A673 (cell line): ENCODE data around the gene MGAT4A. TPM values are rescaled to one million over a fixed set of nuclear protein-coding genes. Genes with fewer than 3 reads are reported as not detected.
"Not testable (repeated sequence)": the region's sequence is repeated elsewhere in the genome, so short reads cannot be mapped to it uniquely, and the experiment has no call there.

ENCODE experiments used
- BruUV-seq: library from RNA; stranded (reverse); fragments of 400-500 nt; replicated peaks from 2 replicates; lab custom pipeline; 2021; lab: Mats Ljungman, UMichigan
- CTCF ChIA-PET: fragments of 300-600 bp; sonication (Branson Sonifier 250); formaldehyde crosslinking; loops from one replicate; lab custom pipeline; 2022; ENCODE audit warnings: antibody characterized with exemption; lab: Charles Lee
- POLR2A ChIA-PET: fragments of 300-600 bp; sonication (Branson Sonifier 250); formaldehyde crosslinking; loops from one replicate; lab custom pipeline; 2022; ENCODE audit warnings: antibody characterized with exemption; ENCODE audit not compliant: low non-redundant PET; lab: Charles Lee
- DNase-seq: peaks from one replicate; pipeline ENCODE4 v3.0.0-alpha.2; 2015; ENCODE audit warnings: low spot score
- H3K27ac ChIP-seq: fragments of 200-600 bp; sonication (generic); 2 replicates; pipeline ENCODE4 v1.5.1; 2016; ENCODE audit warnings: mixed run types, low read depth, mild to moderate bottlenecking, mixed read lengths, antibody characterized with exemption, low read length; ENCODE audit not compliant: poor library complexity, severe bottlenecking
- H3K27me3 ChIP-seq: fragments of 200-600 bp; sonication (generic); replicated peaks from 2 replicates; pipeline ENCODE4 v1.6.1; 2017; ENCODE audit warnings: mixed run types, low read depth, mild to moderate bottlenecking, mixed read lengths, antibody characterized with exemption, low read length; ENCODE audit not compliant: insufficient read depth, poor library complexity
- H3K36me3 ChIP-seq: fragments of 200-600 bp; sonication (generic); 2 replicates; pipeline ENCODE4 v1.6.1; 2016; ENCODE audit warnings: mixed run types, mild to moderate bottlenecking, mixed read lengths, antibody characterized with exemption, low read length; ENCODE audit not compliant: insufficient read depth, poor library complexity, severe bottlenecking
- H3K4me1 ChIP-seq: fragments of 200-600 bp; sonication (generic); 2 replicates; pipeline ENCODE4 v1.6.1; 2017; ENCODE audit warnings: mixed run types, mild to moderate bottlenecking, mixed read lengths, antibody characterized with exemption, low read length; ENCODE audit not compliant: insufficient read depth, poor library complexity, severe bottlenecking
- H3K4me3 ChIP-seq: fragments of 200-600 bp; sonication (generic); 2 replicates; pipeline ENCODE4 v1.5.1; 2016; ENCODE audit warnings: low read depth, mixed run types, mild to moderate bottlenecking, mixed read lengths, low read length; ENCODE audit not compliant: poor library complexity, severe bottlenecking
- H3K9me3 ChIP-seq: fragments of 200-600 bp; sonication (generic); 2 replicates; pipeline ENCODE4 v1.6.1; 2016; ENCODE audit warnings: mixed run types, low read depth, mild to moderate bottlenecking, mixed read lengths, antibody characterized with exemption, low read length; ENCODE audit not compliant: poor library complexity, severe bottlenecking
- CTCF ChIP-seq: fragments of 300-800, 200-600 bp; sonication (generic); conservative IDR thresholded peaks from 2 replicates; pipeline ENCODE4 v1.5.1; 2017; ENCODE audit warnings: low read depth, mild to moderate bottlenecking, antibody characterized with exemption, low read length, moderate library complexity, mixed read lengths
- EZH2 ChIP-seq: fragments of 200-600 bp; sonication (generic); IDR thresholded peaks from 2 replicates; pipeline ENCODE4 v1.6.1; 2017; ENCODE audit warnings: borderline replicate concordance, low read depth, mild to moderate bottlenecking, mixed read lengths, antibody characterized with exemption, low read length; ENCODE audit not compliant: poor library complexity, severe bottlenecking
- intact Hi-C: fragments of 100-400 bp; cut with micrococcal nuclease; formaldehyde crosslinking; loops from one replicate; pipeline ENCODE4 v1.10.0; 2022; ENCODE audit not compliant: unreplicated experiment
- total RNA-seq: library from RNA; stranded (reverse); gene quantifications from 2 replicates; pipeline ENCODE4 v1.2.3, GENCODE V29; 2021

The MGAT4A gene
- total RNA-seq, 1 experiment from 2014 or later: 0.09 TPM

- intact Hi-C loops: no loop called here
- peaks cover under 1% of the 10 kb centered on the region for H3K9me3 ChIP-seq
- H3K4me3 ChIP-seq: no peak overlapping the region
- ChIA-PET CTCF (no interaction called here), POLR2A (no interaction called here)
- H3K4me1 ChIP-seq: no peaks in the 10 kb centered on the region
- BruUV-seq: no TSS peak
- no peaks in the 10 kb centered on the region for H3K36me3 ChIP-seq
- H3K27ac ChIP-seq: no peak overlapping the region
- peaks cover 6% of the 10 kb centered on the region for H3K27me3 ChIP-seq
- TF ChIP-seq CTCF: no peak
- TF ChIP-seq EZH2: no peak
- DNase-seq: no peak
Measured at GRCh38 chr2:98665677-98666076, 65.3 kb downstream of the MGAT4A start.

- Histone ChIP-seq H3K4me3 (no peak overlapping the region), H3K27ac (no peak overlapping the region), H3K4me1 (no peaks in the 10 kb centered on the region), H3K36me3 (no peaks in the 10 kb centered on the region), H3K9me3 (peaks cover 3% of the 10 kb centered on the region), H3K27me3 (peaks cover 6% of the 10 kb centered on the region)
- TF ChIP-seq EZH2: no peak
- TF ChIP-seq CTCF: no peak
- intact Hi-C loops: no loop called here
- no TSS peak for BruUV-seq
- ChIA-PET POLR2A (no interaction called here), CTCF (no interaction called here)
- no peak for DNase-seq
Measured at GRCh38 chr2:98664323-98664722, 66.6 kb downstream of the MGAT4A start.

- CTCF ChIA-PET: no interaction called here
- Histone ChIP-seq H3K36me3 (no peaks in the 10 kb centered on the region), H3K4me3 (no peak overlapping the region), H3K27ac (no peak overlapping the region), H3K27me3 (peaks cover 6% of the 10 kb centered on the region), H3K4me1 (no peaks in the 10 kb centered on the region), H3K9me3 (peaks cover 3% of the 10 kb centered on the region)
- POLR2A ChIA-PET: no interaction called here
- no TSS peak for BruUV-seq
- TF ChIP-seq CTCF (no peak), EZH2 (no peak)
- intact Hi-C loops: no loop called here
- no peak for DNase-seq
Measured at GRCh38 chr2:98663511-98664090, 67.3 kb downstream of the MGAT4A start.

- H3K9me3 ChIP-seq, H3K4me3 ChIP-seq, H3K36me3 ChIP-seq, H3K27ac ChIP-seq, CTCF ChIA-PET, H3K4me1 ChIP-seq, intact Hi-C loops, POLR2A ChIA-PET, DNase-seq, BruUV-seq: not testable (repeated sequence)
- H3K27me3 ChIP-seq: peaks cover 17% of the 10 kb centered on the region
Measured at GRCh38 chr2:98659491-98659840, 71.5 kb downstream of the MGAT4A start.
